GM19023 (cell line): ENCODE data around the gene MORN1.

Experiments
- ATAC-seq: cut with Tn5 transposase; IDR thresholded peaks from one replicate; pipeline ENCODE4 v1.9.1; 2021; ENCODE audit warnings: mild to moderate bottlenecking, moderate library complexity; ENCODE audit not compliant: unreplicated experiment

The MORN1 gene

GRCh38 chr1:2375923-2376260 lies 15.5 kb downstream of the MORN1 start:
- ATAC-seq, result no peak

GRCh38 chr1:2375246-2375922 lies 16.0 kb downstream of the MORN1 start:
- ATAC-seq, result no peak

- ATAC-seq, result no peak
These were observed 16.9 kb downstream of the MORN1 start for GRCh38 chr1:2374252-2375155.

DNA sequence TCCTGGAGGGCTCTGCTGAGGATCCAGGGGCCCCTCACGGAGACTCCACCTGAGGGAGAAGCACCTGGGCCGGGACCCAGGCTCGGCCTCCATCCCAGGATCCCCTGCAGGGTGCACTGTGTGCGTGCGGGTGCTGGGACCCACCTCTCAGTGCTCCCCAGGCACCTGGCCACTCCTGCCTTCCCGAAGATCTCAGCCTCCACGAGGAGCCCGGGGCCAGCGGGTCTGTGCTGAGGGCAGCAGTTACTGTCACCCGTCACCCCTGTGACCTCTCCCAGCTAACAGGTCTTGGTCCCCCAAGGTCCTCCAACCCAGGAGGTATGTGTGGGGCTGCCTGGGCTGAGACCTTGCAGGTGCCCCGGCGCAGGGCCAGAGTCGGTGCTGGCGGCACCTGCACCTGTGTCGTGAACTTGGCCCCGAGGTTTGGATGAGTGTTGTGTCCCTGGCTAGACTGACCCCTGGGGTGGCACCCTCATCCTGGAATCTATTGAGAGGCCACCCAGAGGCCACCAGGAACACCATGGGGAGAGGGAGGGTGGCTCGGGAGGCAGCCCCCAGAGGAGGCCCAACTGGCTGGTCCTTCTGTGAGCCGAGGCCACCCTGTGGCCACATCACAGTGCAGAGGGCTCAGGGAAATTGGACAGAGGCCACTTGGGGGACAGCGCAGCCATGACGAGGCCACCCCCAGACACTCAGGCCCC lies 17.7 kb downstream of the MORN1 start:
- ATAC-seq, result no peak

DNA sequence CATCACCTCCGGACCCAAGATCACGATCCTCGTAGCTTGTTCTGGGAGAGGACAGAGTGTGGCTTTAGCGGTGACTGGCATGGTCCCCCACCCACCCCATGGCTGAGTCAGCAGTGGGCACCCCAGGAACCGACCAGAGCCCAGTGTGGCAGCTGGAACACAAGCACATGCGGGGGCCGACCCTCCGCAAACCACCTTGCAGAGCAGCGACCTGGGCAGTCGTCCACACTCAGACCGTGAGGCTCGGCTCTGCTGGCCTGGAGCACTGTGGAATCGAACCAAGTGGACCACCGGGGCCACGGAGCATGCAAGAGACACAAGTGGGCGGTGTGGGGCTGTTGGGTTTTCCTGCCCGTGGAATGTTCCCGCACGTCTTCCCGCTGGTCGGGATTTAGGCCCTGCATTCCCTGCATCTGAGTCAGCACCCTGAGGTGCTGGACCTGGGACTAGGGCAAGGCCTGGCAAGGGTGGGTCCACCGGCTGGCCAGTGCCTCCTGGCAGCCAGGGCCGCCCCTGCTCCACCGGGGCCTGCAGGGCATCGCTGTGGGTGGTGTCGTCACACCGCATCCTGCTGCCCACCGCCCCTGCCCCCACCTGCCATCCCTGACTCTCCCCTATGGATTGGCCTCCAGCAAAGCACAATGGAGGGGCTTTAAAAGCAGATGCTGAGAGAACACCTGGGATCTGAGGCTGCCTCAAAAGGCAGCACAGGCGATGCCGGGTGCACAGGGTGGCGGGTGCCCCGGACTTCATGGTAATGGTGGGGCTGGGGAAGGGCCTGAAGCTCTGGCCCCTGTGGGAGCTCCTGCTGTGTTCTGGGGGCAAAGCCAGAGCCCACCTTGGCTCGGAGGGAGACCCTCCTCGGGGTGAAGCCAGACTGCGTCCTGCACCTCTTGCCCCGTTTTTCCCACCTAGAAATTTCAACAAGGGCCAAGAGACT lies 18.5 kb downstream of the MORN1 start:
- no peak for ATAC-seq

DNA sequence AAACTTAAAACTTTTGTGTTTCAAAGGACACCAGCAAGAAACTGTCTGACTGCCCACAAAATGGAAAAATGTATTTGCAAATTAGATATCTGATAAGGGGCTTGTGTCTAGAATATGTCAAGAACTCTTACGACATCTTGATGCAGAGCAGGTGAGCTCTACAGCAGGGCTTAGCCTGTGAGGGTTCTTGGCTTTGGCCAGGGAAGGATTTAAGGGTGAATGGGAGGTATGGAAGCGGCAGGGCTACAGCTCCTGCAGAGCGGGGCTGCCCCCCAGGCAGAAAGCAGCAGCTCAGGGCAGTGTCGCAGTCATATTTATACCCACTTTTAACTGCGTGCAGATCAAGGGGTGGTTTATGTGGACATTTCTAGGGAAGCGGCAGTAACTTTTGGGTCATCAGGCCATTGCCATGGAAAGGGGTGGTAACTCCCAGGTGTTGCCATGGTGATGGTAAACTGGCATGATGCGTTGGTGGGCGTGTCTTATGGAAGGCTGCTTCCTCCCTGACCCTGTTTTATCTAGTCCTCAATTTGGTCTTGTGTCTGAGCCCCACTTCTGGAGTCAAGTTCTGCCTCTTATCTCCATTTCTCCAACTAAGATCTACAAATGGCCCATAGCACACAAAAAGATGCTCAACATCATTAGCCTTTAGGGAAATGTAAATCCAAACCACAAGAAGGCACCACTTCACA lies 23.2 kb downstream of the MORN1 start:
- no peak for ATAC-seq

GRCh38 chr1:2363847-2364513 lies 27.4 kb downstream of the MORN1 start:
- ATAC-seq, result no peak

DNA sequence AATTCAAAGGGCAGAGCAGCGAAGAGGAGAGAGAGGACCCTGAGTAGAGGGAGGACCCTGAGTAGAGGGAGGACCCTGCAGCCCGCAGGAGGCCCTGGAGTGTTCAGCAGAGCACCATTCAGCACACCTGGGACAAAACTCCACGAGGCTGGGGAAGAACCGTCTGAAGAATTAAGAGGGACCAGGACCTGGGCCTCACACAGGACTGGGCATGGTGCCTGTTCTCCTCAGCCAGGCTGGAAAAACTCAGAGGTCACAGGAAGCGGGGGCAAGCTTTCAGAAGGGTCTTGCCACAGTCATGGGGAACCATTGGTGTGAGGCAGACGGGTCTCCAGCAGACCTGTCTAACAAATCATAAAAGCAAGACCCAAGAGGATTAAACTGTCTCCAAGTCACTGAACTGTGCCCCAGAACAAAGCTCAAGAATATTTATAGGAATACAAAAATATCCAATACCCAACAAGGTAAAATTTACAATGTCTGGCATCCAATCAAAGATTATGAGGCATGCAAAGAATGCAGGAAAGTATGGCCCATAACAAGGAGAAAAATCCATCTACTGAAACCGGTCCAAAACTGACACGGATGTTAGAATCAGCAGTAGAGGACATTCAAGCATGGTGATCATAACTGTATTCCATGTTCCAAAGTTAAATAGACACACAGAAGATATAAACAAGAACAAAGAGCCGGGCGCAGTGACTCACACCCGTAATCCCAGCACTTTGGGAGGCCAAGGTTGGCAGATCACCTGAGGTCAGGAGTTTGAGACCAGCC lies 30.6 kb downstream of the MORN1 start:
- ATAC-seq, result no peak

- ATAC-seq, result no peak
These were observed 32.4 kb downstream of the MORN1 start for GRCh38 chr1:2358651-2359640.

- no peak for ATAC-seq
These were observed 33.3 kb downstream of the MORN1 start for GRCh38 chr1:2358072-2358471.

DNA sequence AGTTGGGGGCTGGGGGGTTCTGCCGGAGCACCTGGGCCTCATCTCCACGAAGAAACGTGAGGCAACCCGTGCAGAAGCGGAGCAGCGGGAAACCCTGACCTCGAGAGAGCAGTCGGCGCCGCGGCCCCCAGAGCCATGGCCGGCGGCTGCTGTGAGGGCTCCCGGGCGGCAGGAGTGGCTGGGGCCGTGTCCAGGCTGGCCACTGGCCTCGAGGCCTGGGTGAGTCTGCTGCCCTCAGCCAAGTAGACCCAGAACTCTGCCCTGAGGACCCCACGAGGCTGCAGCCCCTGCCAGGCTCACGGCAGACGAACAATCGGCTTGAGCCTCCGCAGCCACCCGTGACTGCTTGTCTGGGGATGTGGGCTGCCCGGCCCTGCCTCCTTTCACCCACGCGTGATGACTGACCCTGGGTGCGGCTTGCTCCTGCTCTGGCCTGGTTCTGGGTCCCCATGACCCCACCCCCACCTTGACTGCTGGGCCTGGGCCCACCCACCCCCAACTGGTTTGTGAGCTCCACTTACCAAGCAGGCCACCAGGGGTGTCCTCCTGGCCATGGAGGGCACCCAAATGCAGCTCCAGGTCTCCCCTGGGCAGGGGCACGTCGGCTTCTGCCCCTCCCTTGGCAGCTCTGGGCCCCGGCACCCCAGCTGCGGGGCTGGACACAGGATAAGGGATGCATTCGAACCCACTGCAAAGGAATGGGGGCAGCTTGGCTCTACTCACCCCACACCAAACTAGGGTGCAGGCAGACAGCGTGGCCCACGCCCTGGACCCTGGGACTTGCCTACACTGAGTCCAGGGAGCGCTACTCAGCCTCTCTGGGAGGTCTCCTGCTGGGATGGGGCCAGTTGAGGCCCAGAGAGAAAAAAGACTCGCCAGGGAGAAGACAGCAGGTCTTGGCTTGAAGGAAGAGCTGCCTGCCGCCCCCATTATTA lies 34.2 kb downstream of the MORN1 start:
- ATAC-seq, result no peak

GRCh38 chr1:2356401-2356800 lies 35.0 kb downstream of the MORN1 start:
- ATAC-seq, result no peak

GRCh38 chr1:2355373-2356261 lies 35.7 kb downstream of the MORN1 start:
- no peak for ATAC-seq

GRCh38 chr1:2354511-2355372 lies 36.6 kb downstream of the MORN1 start:
- ATAC-seq, result no peak
